K562 (cell line): Measurements from ENCODE around the gene IKZF4. TPM values are rescaled to one million over a fixed set of nuclear protein-coding genes. Genes with fewer than 3 reads are reported as not detected.
A peak's percentile ranks its signal among the peaks of the same experiment; 100 is the strongest.

ENCODE experiments used
- CBX5 ChIP-seq: IDR thresholded peaks from 2 replicates; pipeline ENCODE4 v1.6.1; 2014; ENCODE audit warnings: low read depth, borderline replicate concordance
- CREB1 ChIP-seq, 2 experiments: sonication (generic) in 1 of 2; formaldehyde crosslinking in 1 of 2; IDR thresholded peaks; 2 replicates each; pipeline versions ENCODE4 v1.6.1 to v1.8.0; 2012 to 2022; ENCODE audit warnings: inconsistent platforms in 1 of 2, mild to moderate bottlenecking in 1 of 2, missing genetic modification reagents in 1 of 2, moderate library complexity in 1 of 2
- E2F3 ChIP-seq: fragments of 250-450 bp; sonication (Bioruptor Pico); IDR thresholded peaks from 2 replicates; pipeline ENCODE4 v1.4.0; 2020; ENCODE audit warnings: mild to moderate bottlenecking
- EWSR1 ChIP-seq: fragments of 450-650 bp; IDR thresholded peaks from 2 replicates; pipeline ENCODE4 v1.6.1; 2018; ENCODE audit warnings: borderline replicate concordance, mild to moderate bottlenecking, low read depth, moderate library complexity; ENCODE audit not compliant: partially characterized antibody
- GABPB1 ChIP-seq: sonication (generic); formaldehyde crosslinking; IDR thresholded peaks from 2 replicates; pipeline ENCODE4 v1.8.0; 2022; ENCODE audit warnings: mild to moderate bottlenecking, missing genetic modification reagents
- GTF2F1 ChIP-seq: IDR thresholded peaks from 2 replicates; pipeline ENCODE4 v1.6.1; 2011; ENCODE audit warnings: low read depth, low read length, improper control_type of control experiment
- HMG20B ChIP-seq: fragments of 250-450 bp; sonication (Bioruptor Pico); IDR thresholded peaks from 2 replicates; pipeline ENCODE4 v1.5.0; 2021; ENCODE audit warnings: mild to moderate bottlenecking
- MAFG ChIP-seq: fragments of 450-650 bp; conservative IDR thresholded peaks from 2 replicates; pipeline ENCODE4 v1.6.1; 2016; ENCODE audit warnings: missing genetic modification characterization, missing compliant biosample characterization
- NELFE ChIP-seq: IDR thresholded peaks from 2 replicates; pipeline ENCODE4 v1.6.1; 2011; ENCODE audit warnings: mild to moderate bottlenecking; ENCODE audit not compliant: insufficient read depth, insufficient read length
- PHF21A ChIP-seq: fragments of 450-650 bp; IDR thresholded peaks from 2 replicates; pipeline ENCODE4 v1.6.1; 2017; ENCODE audit warnings: low read depth, borderline replicate concordance
- SMARCC2 ChIP-seq: fragments of 450-650 bp; IDR thresholded peaks from 2 replicates; pipeline ENCODE4 v1.6.1; 2017; ENCODE audit warnings: antibody characterized with exemption, moderate library complexity, mild to moderate bottlenecking, low read depth
- ZNF311 ChIP-seq: fragments of 250-450 bp; sonication (Bioruptor Pico); IDR thresholded peaks from 2 replicates; pipeline ENCODE4 v1.4.0; 2020; ENCODE audit warnings: mild to moderate bottlenecking, moderate library complexity
- ZNF384 ChIP-seq: IDR thresholded peaks from 2 replicates; pipeline ENCODE4 v1.6.1; 2012; ENCODE audit warnings: low read depth, low read length, improper control_type of control experiment
- polyA plus RNA-seq, 8 experiments: library from polyadenylated mRNA; depleted of rRNA in 4 of 8; stranded (reverse) in 5 of 8; unstranded in 3 of 8; fragments of >200 nt; fragmentation: Nextera tagmentation in 2 of 8; fragmentation: Illumina TruSeq in 1 of 8; extraction: Ambion mirVana in 2 of 8; extraction: Trizol in 1 of 8; gene quantifications; 2 replicates each; pipeline versions ENCODE4 v1.2.1 to v1.2.3, GENCODE V29; 2011 to 2014; ENCODE audit warnings: inconsistent platforms in 1 of 8, missing spikeins in 1 of 8
- total RNA-seq, 7 experiments: library from RNA; depleted of rRNA in 6 of 7; stranded (reverse); fragments of >200 nt in 6 of 7; fragmentation: Illumina TruSeq in 2 of 7; extraction: Trizol in 2 of 7; gene quantifications; 2 replicates each; pipeline versions ENCODE4 v1.2.1 to v1.2.3, GENCODE V29; 2011 to 2021; ENCODE audit warnings: low replicate concordance in 1 of 7
- TF ChIP-seq, protein P1 (sequence below): fragments of 250-450 bp; sonication (Bioruptor Pico); IDR thresholded peaks from 2 replicates; pipeline ENCODE4 v1.8.0; 2022; ENCODE audit warnings: inconsistent platforms
- TF ChIP-seq, protein P2 (sequence below): sonication (generic); formaldehyde crosslinking; IDR thresholded peaks from 2 replicates; pipeline ENCODE4 v1.8.0; 2022; ENCODE audit warnings: mild to moderate bottlenecking, low read depth, missing genetic modification reagents
- TF ChIP-seq, protein P3 (sequence below): fragments of 250-450 bp; sonication (Bioruptor Pico); IDR thresholded peaks from 2 replicates; pipeline ENCODE4 v1.4.0; 2020; ENCODE audit warnings: borderline replicate concordance
- TF ChIP-seq, protein P4 (sequence below), 2 experiments: fragments of 150-350 bp in 1 of 2; IDR thresholded peaks; 2 replicates each; pipeline ENCODE4 v1.6.1; 2012 to 2016; ENCODE audit warnings: low read depth in 2 of 2, low read length in 2 of 2, mild to moderate bottlenecking in 1 of 2, moderate library complexity in 1 of 2
- TF ChIP-seq, protein P5 (sequence below): fragments of 450-650 bp; formaldehyde crosslinking; IDR thresholded peaks from 2 replicates; pipeline ENCODE4 v1.4.0; 2022; ENCODE audit warnings: missing genetic modification characterization

IKZF4 gene
- total and polyA plus RNA-seq, 9 of the 15 experiments (the other 6 are each of a cell fraction or from before 2014, with no cell fraction given) = 1.9 to 16.3 (median 3.6) TPM

DNA sequence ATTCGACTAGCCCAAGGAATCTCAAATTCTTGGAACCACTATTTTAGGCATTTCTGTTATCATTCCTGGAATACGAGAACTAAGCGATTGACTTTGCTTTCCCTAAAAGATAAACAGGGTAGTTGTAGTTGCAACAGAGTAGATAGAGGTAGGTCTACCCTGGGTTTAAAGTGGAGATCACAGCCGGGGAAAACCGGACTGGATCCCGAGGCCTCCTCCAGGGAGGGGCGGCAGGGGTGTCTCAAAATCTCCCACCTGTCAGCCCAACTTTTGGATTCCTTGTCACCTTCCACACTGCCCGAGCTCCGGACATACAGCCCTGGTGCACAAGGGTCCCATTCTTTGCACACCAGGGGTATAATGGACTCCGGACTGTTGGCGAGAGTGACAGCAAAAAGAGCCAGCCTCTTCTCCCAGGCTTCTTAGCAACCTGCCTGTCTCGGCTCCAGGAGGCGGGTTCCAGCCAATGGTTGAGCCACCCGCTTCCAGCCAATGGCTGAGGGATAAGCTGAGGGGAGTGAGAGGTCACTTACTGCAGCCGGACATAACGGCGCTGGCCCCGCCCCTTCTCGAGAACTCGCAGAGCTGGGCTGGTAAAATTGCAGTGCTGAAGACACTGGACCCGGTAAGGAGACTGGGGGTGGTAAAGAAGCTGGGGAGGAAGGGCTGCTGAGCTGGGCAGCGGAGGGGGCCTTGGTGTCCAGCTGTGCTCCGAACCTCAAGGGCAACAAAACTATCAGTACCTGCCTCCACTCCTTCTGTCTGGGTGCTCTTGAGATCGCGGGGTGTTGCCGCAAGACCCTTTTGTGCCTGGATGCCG lies 23.9 kb upstream of the IKZF4 start, which contains the start of gene SUOX (continued):
- TF ChIP-seq, protein P1, sequence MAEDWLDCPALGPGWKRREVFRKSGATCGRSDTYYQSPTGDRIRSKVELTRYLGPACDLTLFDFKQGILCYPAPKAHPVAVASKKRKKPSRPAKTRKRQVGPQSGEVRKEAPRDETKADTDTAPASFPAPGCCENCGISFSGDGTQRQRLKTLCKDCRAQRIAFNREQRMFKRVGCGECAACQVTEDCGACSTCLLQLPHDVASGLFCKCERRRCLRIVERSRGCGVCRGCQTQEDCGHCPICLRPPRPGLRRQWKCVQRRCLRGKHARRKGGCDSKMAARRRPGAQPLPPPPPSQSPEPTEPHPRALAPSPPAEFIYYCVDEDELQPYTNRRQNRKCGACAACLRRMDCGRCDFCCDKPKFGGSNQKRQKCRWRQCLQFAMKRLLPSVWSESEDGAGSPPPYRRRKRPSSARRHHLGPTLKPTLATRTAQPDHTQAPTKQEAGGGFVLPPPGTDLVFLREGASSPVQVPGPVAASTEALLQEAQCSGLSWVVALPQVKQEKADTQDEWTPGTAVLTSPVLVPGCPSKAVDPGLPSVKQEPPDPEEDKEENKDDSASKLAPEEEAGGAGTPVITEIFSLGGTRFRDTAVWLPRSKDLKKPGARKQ (CRISPR knock-in tag) = no peak
- TF ChIP-seq E2F3 (CRISPR knock-in tag) (no peak), GABPB1 (CRISPR knock-in tag) (peak; percentile 12; the same call in 1 of the 2 replicates), MAFG (tag) (no peak), NELFE (no peak), EWSR1 (no peak), PHF21A (no peak), HMG20B (CRISPR knock-in tag) (no peak), GTF2F1 (peak; percentile 27; the same call in 1 of the 2 replicates), ZNF384 (no peak), ZNF311 (CRISPR knock-in tag) (no peak), SMARCC2 (no peak), CREB1 (IDR thresholded peaks at IDR 0.05) (no peak; the same call in 1 of the 2 replicates), CREB1 (CRISPR knock-in tag; IDR thresholded peaks at IDR 0.05) (no peak), CBX5 (no peak)
- TF ChIP-seq, protein P2, sequence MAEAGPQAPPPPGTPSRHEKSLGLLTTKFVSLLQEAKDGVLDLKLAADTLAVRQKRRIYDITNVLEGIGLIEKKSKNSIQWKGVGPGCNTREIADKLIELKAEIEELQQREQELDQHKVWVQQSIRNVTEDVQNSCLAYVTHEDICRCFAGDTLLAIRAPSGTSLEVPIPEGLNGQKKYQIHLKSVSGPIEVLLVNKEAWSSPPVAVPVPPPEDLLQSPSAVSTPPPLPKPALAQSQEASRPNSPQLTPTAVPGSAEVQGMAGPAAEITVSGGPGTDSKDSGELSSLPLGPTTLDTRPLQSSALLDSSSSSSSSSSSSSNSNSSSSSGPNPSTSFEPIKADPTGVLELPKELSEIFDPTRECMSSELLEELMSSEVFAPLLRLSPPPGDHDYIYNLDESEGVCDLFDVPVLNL (CRISPR knock-in tag) = no peak
- TF ChIP-seq, protein P3, sequence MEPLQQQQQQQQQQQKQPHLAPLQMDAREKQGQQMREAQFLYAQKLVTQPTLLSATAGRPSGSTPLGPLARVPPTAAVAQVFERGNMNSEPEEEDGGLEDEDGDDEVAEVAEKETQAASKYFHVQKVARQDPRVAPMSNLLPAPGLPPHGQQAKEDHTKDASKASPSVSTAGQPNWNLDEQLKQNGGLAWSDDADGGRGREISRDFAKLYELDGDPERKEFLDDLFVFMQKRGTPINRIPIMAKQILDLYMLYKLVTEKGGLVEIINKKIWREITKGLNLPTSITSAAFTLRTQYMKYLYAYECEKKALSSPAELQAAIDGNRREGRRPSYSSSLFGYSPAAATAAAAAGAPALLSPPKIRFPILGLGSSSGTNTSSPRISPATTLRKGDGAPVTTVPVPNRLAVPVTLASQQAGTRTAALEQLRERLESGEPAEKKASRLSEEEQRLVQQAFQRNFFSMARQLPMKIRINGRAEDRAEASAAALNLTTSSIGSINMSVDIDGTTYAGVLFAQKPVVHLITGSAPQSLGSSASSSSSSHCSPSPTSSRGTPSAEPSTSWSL = no peak
- TF ChIP-seq, protein P4, sequence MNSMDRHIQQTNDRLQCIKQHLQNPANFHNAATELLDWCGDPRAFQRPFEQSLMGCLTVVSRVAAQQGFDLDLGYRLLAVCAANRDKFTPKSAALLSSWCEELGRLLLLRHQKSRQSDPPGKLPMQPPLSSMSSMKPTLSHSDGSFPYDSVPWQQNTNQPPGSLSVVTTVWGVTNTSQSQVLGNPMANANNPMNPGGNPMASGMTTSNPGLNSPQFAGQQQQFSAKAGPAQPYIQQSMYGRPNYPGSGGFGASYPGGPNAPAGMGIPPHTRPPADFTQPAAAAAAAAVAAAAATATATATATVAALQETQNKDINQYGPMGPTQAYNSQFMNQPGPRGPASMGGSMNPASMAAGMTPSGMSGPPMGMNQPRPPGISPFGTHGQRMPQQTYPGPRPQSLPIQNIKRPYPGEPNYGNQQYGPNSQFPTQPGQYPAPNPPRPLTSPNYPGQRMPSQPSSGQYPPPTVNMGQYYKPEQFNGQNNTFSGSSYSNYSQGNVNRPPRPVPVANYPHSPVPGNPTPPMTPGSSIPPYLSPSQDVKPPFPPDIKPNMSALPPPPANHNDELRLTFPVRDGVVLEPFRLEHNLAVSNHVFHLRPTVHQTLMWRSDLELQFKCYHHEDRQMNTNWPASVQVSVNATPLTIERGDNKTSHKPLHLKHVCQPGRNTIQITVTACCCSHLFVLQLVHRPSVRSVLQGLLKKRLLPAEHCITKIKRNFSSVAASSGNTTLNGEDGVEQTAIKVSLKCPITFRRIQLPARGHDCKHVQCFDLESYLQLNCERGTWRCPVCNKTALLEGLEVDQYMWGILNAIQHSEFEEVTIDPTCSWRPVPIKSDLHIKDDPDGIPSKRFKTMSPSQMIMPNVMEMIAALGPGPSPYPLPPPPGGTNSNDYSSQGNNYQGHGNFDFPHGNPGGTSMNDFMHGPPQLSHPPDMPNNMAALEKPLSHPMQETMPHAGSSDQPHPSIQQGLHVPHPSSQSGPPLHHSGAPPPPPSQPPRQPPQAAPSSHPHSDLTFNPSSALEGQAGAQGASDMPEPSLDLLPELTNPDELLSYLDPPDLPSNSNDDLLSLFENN (IDR thresholded peaks at IDR 0.05; ENCODE audit: low read depth in 2 of 2, low read length in 2 of 2) = no peak
- TF ChIP-seq, protein P5, sequence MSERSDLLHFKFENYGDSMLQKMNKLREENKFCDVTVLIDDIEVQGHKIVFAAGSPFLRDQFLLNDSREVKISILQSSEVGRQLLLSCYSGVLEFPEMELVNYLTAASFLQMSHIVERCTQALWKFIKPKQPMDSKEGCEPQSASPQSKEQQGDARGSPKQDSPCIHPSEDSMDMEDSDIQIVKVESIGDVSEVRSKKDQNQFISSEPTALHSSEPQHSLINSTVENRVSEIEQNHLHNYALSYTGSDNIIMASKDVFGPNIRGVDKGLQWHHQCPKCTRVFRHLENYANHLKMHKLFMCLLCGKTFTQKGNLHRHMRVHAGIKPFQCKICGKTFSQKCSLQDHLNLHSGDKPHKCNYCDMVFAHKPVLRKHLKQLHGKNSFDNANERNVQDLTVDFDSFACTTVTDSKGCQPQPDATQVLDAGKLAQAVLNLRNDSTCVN (CRISPR knock-in tag) = no peak
